Body of pancreas (tissue), 4 donors: ENCODE measurements around the gene LAPTM5. TPM values are rescaled to one million over a fixed set of nuclear protein-coding genes. Genes with fewer than 3 reads are reported as not detected.

Experiments
- ATAC-seq: fragments of 150-250 bp; one replicate; pipeline ENCODE4 v1.9.1; 2016
- DNase-seq, 4 donors: peaks; one replicate each; pipeline ENCODE4 v3.0.0-alpha.2; 2019
- H3K27ac ChIP-seq, 4 donors: fragments of 200-600 bp; sonication (generic); 1 replicate in 3 of 4; 2 replicates in 1 of 4; pipeline versions ENCODE4 v1.5.1 to v1.6.1; 2016 to 2019; ENCODE audit warnings: mild to moderate bottlenecking in 1 of 4, mixed read lengths in 1 of 4, moderate library complexity in 1 of 4
- H3K27me3 ChIP-seq, 2 donors: fragments of 200-600 bp; sonication (generic); one replicate each; pipeline ENCODE4 v1.6.0; 2016; ENCODE audit warnings: mild to moderate bottlenecking in 1 of 2
- H3K36me3 ChIP-seq, 2 donors: fragments of 200-600 bp; sonication (generic); replicated peaks in 1 of 2; 2 replicates each; pipeline ENCODE4 v1.5.1; 2016; ENCODE audit warnings: low read depth in 2 of 2; ENCODE audit not compliant: insufficient read depth in 1 of 2
- H3K4me1 ChIP-seq: fragments of 200-600 bp; sonication (generic); one replicate; pipeline ENCODE4 v1.6.0; 2016
- H3K4me3 ChIP-seq, 2 donors: fragments of 200-600 bp; sonication (generic); 1 replicate in 1 of 2; 2 replicates in 1 of 2; pipeline ENCODE4 v1.5.1; 2016 to 2019
- H3K9me3 ChIP-seq, 3 donors: fragments of 200-600 bp; sonication (generic); 1 replicate in 2 of 3; 2 replicates in 1 of 3; pipeline ENCODE4 v1.5.1; 2016
- CTCF ChIP-seq, 7 experiments: fragments of 450-650 bp in 4 of 7; fragments of 200-600 bp in 3 of 7; sonication (generic) in 3 of 7; IDR thresholded peaks; one replicate each; pipeline ENCODE4 v1.5.1; 2016 to 2019; ENCODE audit warnings: antibody characterized with exemption in 7 of 7
- POLR2A ChIP-seq, 3 donors: fragments of 450-650 bp; IDR thresholded peaks; one replicate each; pipeline ENCODE4 v1.6.1; 2016; ENCODE audit warnings: antibody characterized with exemption in 3 of 3, mild to moderate bottlenecking in 2 of 3
- WGBS, 2 donors: methylation state at CpG; one replicate each; pipeline ENCODE4 v1.1.5; 2017; 5-methylcytosine and 5-hydroxymethylcytosine counted together
- intact Hi-C: fragments of 100-400 bp; cut with DNase I; formaldehyde crosslinking; loops from one replicate; pipeline ENCODE4 v1.15.1; 2023
- total RNA-seq, 2 donors: library from RNA; depleted of rRNA; stranded (reverse); fragments of >200 nt; gene quantifications; one replicate each; pipeline ENCODE4 v1.1.0, GENCODE V29; 2016

The LAPTM5 gene
- total RNA-seq, 2 donors from 2014 or later = 6.3 to 25.2 TPM

DNA sequence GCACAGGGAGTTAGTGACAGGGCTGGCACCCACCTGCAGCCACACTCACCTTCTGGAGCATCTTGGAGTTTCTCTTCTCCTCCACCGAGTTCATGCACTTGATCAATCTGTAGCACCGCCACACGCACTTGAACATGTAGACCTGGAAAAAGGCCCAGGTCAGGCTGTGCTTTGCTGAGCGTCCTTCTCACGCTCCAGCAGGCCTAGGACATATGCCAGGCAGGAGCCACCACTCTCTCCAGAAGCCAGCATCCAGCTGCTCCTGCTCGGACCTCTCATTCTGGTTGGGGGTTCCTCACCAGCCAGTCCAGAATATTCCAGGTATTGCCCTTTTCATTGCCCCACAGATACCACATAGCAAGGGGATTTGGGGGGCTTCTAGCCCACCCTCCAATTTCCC, 22.4 kb downstream of the LAPTM5 start:
- no peaks in the 10 kb centered on the region for H3K36me3 ChIP-seq
- H3K9me3 ChIP-seq = no peaks in the 10 kb centered on the region
- intact Hi-C loops = no loop called here
- no peak overlapping the region for H3K4me3 ChIP-seq
- H3K27me3 ChIP-seq = no peaks in the 10 kb centered on the region
- TF ChIP-seq POLR2A (IDR thresholded peaks at IDR 0.05) (no peak), CTCF (IDR thresholded peaks at IDR 0.05) (no peak)
- DNase-seq (no peak), ATAC-seq (no peak)
- no peaks in the 10 kb centered on the region for H3K4me1 ChIP-seq
- 57 to 65% methylated on average over 6 of the region's 6 CpGs for WGBS, 2 donors
- no peak overlapping the region for H3K27ac ChIP-seq

- H3K9me3 ChIP-seq = no peaks in the 10 kb centered on the region
- TF ChIP-seq CTCF (IDR thresholded peaks at IDR 0.05) (no peak), POLR2A (IDR thresholded peaks at IDR 0.05) (no peak)
- ATAC-seq (no peak), DNase-seq (no peak)
- whole genome bisulfite sequencing, 2 donors = 84 to 98% methylated on average over 4 of the region's 4 CpGs
- H3K4me3 ChIP-seq = no peak overlapping the region
- intact Hi-C loops = no loop called here
- H3K36me3 ChIP-seq = no peaks in the 10 kb centered on the region
- H3K4me1 ChIP-seq = no peaks in the 10 kb centered on the region
- no peak overlapping the region for H3K27ac ChIP-seq
- no peaks in the 10 kb centered on the region for H3K27me3 ChIP-seq
These were observed 23.0 kb downstream of the LAPTM5 start for GRCh38 chr1:30734580-30734979.

GRCh38 chr1:30734106-30734505, 23.5 kb downstream of the LAPTM5 start:
- DNase-seq (no peak), ATAC-seq (no peak)
- no peaks in the 10 kb centered on the region for H3K9me3 ChIP-seq
- H3K4me1 ChIP-seq = no peaks in the 10 kb centered on the region
- no peaks in the 10 kb centered on the region for H3K36me3 ChIP-seq
- no peak for TF ChIP-seq CTCF (IDR thresholded peaks at IDR 0.05)
- TF ChIP-seq POLR2A (IDR thresholded peaks at IDR 0.05) = no peak
- H3K27ac ChIP-seq = no peak overlapping the region
- 88 to 96% methylated on average over 4 of the region's 4 CpGs for WGBS, 2 donors
- intact Hi-C loops = no loop called here
- H3K4me3 ChIP-seq = no peak overlapping the region
- H3K27me3 ChIP-seq = no peaks in the 10 kb centered on the region

- DNase-seq (no peak), ATAC-seq (no peak)
- H3K4me1 ChIP-seq = no peaks in the 10 kb centered on the region
- H3K9me3 ChIP-seq = no peaks in the 10 kb centered on the region
- WGBS, 2 donors = 53 to 73% methylated on average over 4 to 8 of the region's 8 CpGs
- intact Hi-C loops = no loop called here
- no peaks in the 10 kb centered on the region for H3K27me3 ChIP-seq
- no peak overlapping the region for H3K4me3 ChIP-seq
- H3K36me3 ChIP-seq = no peaks in the 10 kb centered on the region
- no peak for TF ChIP-seq POLR2A (IDR thresholded peaks at IDR 0.05)
- TF ChIP-seq CTCF (IDR thresholded peaks at IDR 0.05) = no peak
- H3K27ac ChIP-seq = no peak overlapping the region
These were observed 24.1 kb downstream of the LAPTM5 start for GRCh38 chr1:30733493-30733892.

- no peak for ATAC-seq
- Histone ChIP-seq H3K27me3 (no peaks in the 10 kb centered on the region), H3K27ac (no peak overlapping the region), H3K4me1 (no peaks in the 10 kb centered on the region), H3K4me3 (no peak overlapping the region), H3K9me3 (no peaks in the 10 kb centered on the region), H3K36me3 (no peaks in the 10 kb centered on the region)
- intact Hi-C loops = no loop called here
- no peak for DNase-seq
- TF ChIP-seq POLR2A (IDR thresholded peaks at IDR 0.05) (no peak), CTCF (IDR thresholded peaks at IDR 0.05) (no peak)
- 66% methylated on average over 10 of the region's 10 CpGs; no CpG with 5 or more reads in 1 of the 2 donors for WGBS, 2 donors
These were observed 25.1 kb downstream of the LAPTM5 start for GRCh38 chr1:30732277-30732996.
